GOT3 (cell line): Measurements from ENCODE around the gene POU3F1.

Experiments
- DNase-seq: peaks from one replicate; lab custom pipeline; 2025; ENCODE audit warnings: mixed read lengths; lab: John Stamatoyannopoulos, UW

Gene POU3F1

GRCh38 chr1:38004284-38005108, 42.1 kb downstream of the POU3F1 start:
- no peak for DNase-seq

GRCh38 chr1:38003261-38004250, 43.0 kb downstream of the POU3F1 start:
- DNase-seq = no peak

- no peak for DNase-seq
Measured at GRCh38 chr1:38000529-38001455, 45.8 kb downstream of the POU3F1 start.

GRCh38 chr1:38000233-38000528, 46.4 kb downstream of the POU3F1 start:
- no peak for DNase-seq

- no peak for DNase-seq
Measured at GRCh38 chr1:37999430-38000232, 47.0 kb downstream of the POU3F1 start.

GRCh38 chr1:37998913-37999429, 47.6 kb downstream of the POU3F1 start:
- DNase-seq = no peak

- no peak for DNase-seq
Measured at GRCh38 chr1:37998089-37998808, 48.3 kb downstream of the POU3F1 start.

GRCh38 chr1:37997256-37998088, 49.1 kb downstream of the POU3F1 start:
- no peak for DNase-seq

GRCh38 chr1:37995751-37996345, 50.7 kb downstream of the POU3F1 start:
- DNase-seq = no peak

- no peak for DNase-seq
Measured at GRCh38 chr1:37994886-37995566, 51.6 kb downstream of the POU3F1 start.
